Natural killer cell treated with Interleukin-12 subunit alpha and Interleukin-12 subunit beta and Interleukin-15 and Interleukin-18, amount 100 ng/mL, for 72 hours (primary cell): Measurements from ENCODE around the gene TRIO. TPM values are rescaled to one million over a fixed set of nuclear protein-coding genes. Genes with fewer than 3 reads are reported as not detected.

ENCODE experiments used
- ATAC-seq, 2 donors: fragments of 150-1000 bp; cut with Tn5 transposase in 1 of 2; sonication (Bioruptor Pico), chemical (Tn5 transposase) in 1 of 2; 2 replicates each; pipeline ENCODE4 v1.10.0; 2021
- DNase-seq: peaks from one replicate; pipeline ENCODE4 v3.0.0; 2022; ENCODE audit warnings: low spot score
- H3K27ac Mint-ChIP-seq, 2 donors: 1 replicate in 1 of 2; 2 replicates in 1 of 2; pipeline ENCODE4 v1.8.0; 2022; ENCODE audit warnings: mixed read lengths in 2 of 2, mild to moderate bottlenecking in 1 of 2, moderate library complexity in 1 of 2
- H3K27me3 Mint-ChIP-seq, 2 donors: 1 replicate in 1 of 2; 2 replicates in 1 of 2; pipeline ENCODE4 v1.8.0; 2022; ENCODE audit warnings: mixed read lengths in 2 of 2
- H3K36me3 Mint-ChIP-seq: one replicate; pipeline ENCODE4 v1.8.0; 2022; ENCODE audit warnings: mixed read lengths
- H3K4me1 Mint-ChIP-seq, 2 donors: 1 replicate in 1 of 2; 2 replicates in 1 of 2; pipeline ENCODE4 v1.8.0; 2022; ENCODE audit warnings: low read depth in 2 of 2, mixed read lengths in 2 of 2, mild to moderate bottlenecking in 1 of 2
- H3K4me3 Mint-ChIP-seq: one replicate; pipeline ENCODE4 v1.8.0; 2022; ENCODE audit warnings: mixed read lengths
- H3K9me3 Mint-ChIP-seq: 2 replicates; pipeline ENCODE4 v1.8.0; 2022; ENCODE audit warnings: mixed read lengths
- total RNA-seq, 2 donors: library from RNA; stranded (reverse); gene quantifications; one replicate each; pipeline ENCODE4 v1.2.3, GENCODE V29; 2022

The TRIO gene
- total RNA-seq, 2 donors from 2014 or later = 40.1 to 70.3 TPM

GRCh38 chr5:14258840-14259239 lies 115.7 kb downstream of the TRIO start:
- Mint-ChIP-seq H3K4me3 (peak overlapping the region; percentile 47), H3K4me1 (peaks cover 44 to 48% of the 10 kb centered on the region in 2 donors)

GRCh38 chr5:14260637-14261036 lies 117.5 kb downstream of the TRIO start:
- Mint-ChIP-seq H3K27ac (no peak overlapping the region), H3K9me3 (peaks cover 4% of the 10 kb centered on the region), H3K4me1 (peaks cover 52 to 55% of the 10 kb centered on the region in 2 donors), H3K36me3 (peaks cover 7% of the 10 kb centered on the region), H3K27me3 (peaks cover 0 to 4% of the 10 kb centered on the region in 2 donors), H3K4me3 (no peak overlapping the region)
- no peak for DNase-seq
- no peak for ATAC-seq

More at GRCh38 chr5:14258840-14259239, 115.7 kb downstream of the TRIO start:
- Mint-ChIP-seq H3K36me3 (peaks cover 13% of the 10 kb centered on the region), H3K27ac (no peak overlapping the region), H3K27me3 (peaks cover 0 to 2% of the 10 kb centered on the region in 2 donors), H3K9me3 (peaks cover 4% of the 10 kb centered on the region)
- DNase-seq (no peak), ATAC-seq (peak in 1 of 2 donors; percentile 57)

- ATAC-seq (peak in 1 of 2 donors; percentile 31), DNase-seq (no peak)
- Mint-ChIP-seq H3K27ac (no peak overlapping the region), H3K9me3 (no peaks in the 10 kb centered on the region), H3K4me3 (peak overlapping the region; percentile 5), H3K4me1 (peaks cover 48 to 49% of the 10 kb centered on the region in 2 donors), H3K36me3 (peaks cover under 1% of the 10 kb centered on the region), H3K27me3 (peaks cover 0 to 5% of the 10 kb centered on the region in 2 donors)
These were observed 118.1 kb downstream of the TRIO start for GRCh38 chr5:14261235-14261634.

- H3K9me3 Mint-ChIP-seq = no peaks in the 10 kb centered on the region
- H3K4me1 Mint-ChIP-seq = peaks cover 43 to 44% of the 10 kb centered on the region in 2 donors
- no peak for DNase-seq
- no peak overlapping the region for H3K4me3 Mint-ChIP-seq
- no peak for ATAC-seq
- no peaks in the 10 kb centered on the region for H3K36me3 Mint-ChIP-seq
- H3K27me3 Mint-ChIP-seq = peaks cover 0 to 5% of the 10 kb centered on the region in 2 donors
- no peak overlapping the region for H3K27ac Mint-ChIP-seq
These were observed 118.9 kb downstream of the TRIO start for GRCh38 chr5:14261856-14262611.

- Mint-ChIP-seq H3K4me3 (no peak overlapping the region), H3K9me3 (no peaks in the 10 kb centered on the region), H3K27ac (no peak overlapping the region), H3K27me3 (peaks cover 0 to 5% of the 10 kb centered on the region in 2 donors), H3K36me3 (no peaks in the 10 kb centered on the region), H3K4me1 (peaks cover 38 to 41% of the 10 kb centered on the region in 2 donors)
- ATAC-seq (no peak), DNase-seq (no peak)
These were observed 120.0 kb downstream of the TRIO start for GRCh38 chr5:14263113-14263512.

GRCh38 chr5:14263699-14264098 lies 120.6 kb downstream of the TRIO start:
- Mint-ChIP-seq H3K36me3 (no peaks in the 10 kb centered on the region), H3K4me3 (no peak overlapping the region), H3K27me3 (peaks cover 0 to 5% of the 10 kb centered on the region in 2 donors), H3K4me1 (peaks cover 38 to 43% of the 10 kb centered on the region in 2 donors), H3K9me3 (no peaks in the 10 kb centered on the region), H3K27ac (no peak overlapping the region)
- ATAC-seq (no peak), DNase-seq (no peak)

- Mint-ChIP-seq H3K36me3 (no peaks in the 10 kb centered on the region), H3K4me3 (peak overlapping the region; percentile 59), H3K27me3 (peaks cover 0 to 5% of the 10 kb centered on the region in 2 donors), H3K4me1 (peaks cover 35 to 44% of the 10 kb centered on the region in 2 donors), H3K27ac (no peak overlapping the region), H3K9me3 (no peaks in the 10 kb centered on the region)
- ATAC-seq (peak; percentile 96 to 97), DNase-seq (peak; percentile 88)
These were observed 121.6 kb downstream of the TRIO start for GRCh38 chr5:14264605-14265316.

GRCh38 chr5:14265570-14265969 lies 122.4 kb downstream of the TRIO start:
- Mint-ChIP-seq H3K9me3 (no peaks in the 10 kb centered on the region), H3K4me3 (no peak overlapping the region), H3K27ac (no peak overlapping the region), H3K27me3 (peaks cover 0 to 5% of the 10 kb centered on the region in 2 donors), H3K4me1 (peaks cover 35 to 44% of the 10 kb centered on the region in 2 donors), H3K36me3 (no peaks in the 10 kb centered on the region)
- DNase-seq (no peak), ATAC-seq (no peak)

GRCh38 chr5:14266171-14266570 lies 123.0 kb downstream of the TRIO start:
- Mint-ChIP-seq H3K4me1 (peaks cover 30 to 42% of the 10 kb centered on the region in 2 donors), H3K27me3 (peaks cover 0 to 4% of the 10 kb centered on the region in 2 donors), H3K36me3 (no peaks in the 10 kb centered on the region), H3K27ac (no peak overlapping the region), H3K9me3 (no peaks in the 10 kb centered on the region), H3K4me3 (no peak overlapping the region)
- no peak for DNase-seq
- ATAC-seq = no peak

GRCh38 chr5:14266686-14267085 lies 123.5 kb downstream of the TRIO start:
- Mint-ChIP-seq H3K27me3 (peaks cover 0 to 3% of the 10 kb centered on the region in 2 donors), H3K36me3 (no peaks in the 10 kb centered on the region), H3K27ac (no peak overlapping the region), H3K9me3 (no peaks in the 10 kb centered on the region), H3K4me1 (peaks cover 26 to 38% of the 10 kb centered on the region in 2 donors), H3K4me3 (no peak overlapping the region)
- no peak for ATAC-seq
- no peak for DNase-seq

GRCh38 chr5:14267166-14267838 lies 124.2 kb downstream of the TRIO start:
- Mint-ChIP-seq H3K4me1 (peaks cover 21 to 33% of the 10 kb centered on the region in 2 donors), H3K36me3 (no peaks in the 10 kb centered on the region), H3K4me3 (no peak overlapping the region), H3K27ac (no peak overlapping the region), H3K9me3 (no peaks in the 10 kb centered on the region), H3K27me3 (peaks cover 0 to 3% of the 10 kb centered on the region in 2 donors)
- no peak for ATAC-seq
- DNase-seq = no peak

- DNase-seq (no peak), ATAC-seq (no peak)
- Mint-ChIP-seq H3K27me3 (peaks cover 0 to 3% of the 10 kb centered on the region in 2 donors), H3K4me3 (no peak overlapping the region), H3K4me1 (peaks cover 16 to 27% of the 10 kb centered on the region in 2 donors), H3K36me3 (no peaks in the 10 kb centered on the region), H3K27ac (no peak overlapping the region), H3K9me3 (no peaks in the 10 kb centered on the region)
These were observed 125.0 kb downstream of the TRIO start for GRCh38 chr5:14267991-14268708.

- peaks cover 16 to 21% of the 10 kb centered on the region in 2 donors for H3K4me1 Mint-ChIP-seq
- no peak for ATAC-seq
- no peak for DNase-seq
These were observed 125.6 kb downstream of the TRIO start for GRCh38 chr5:14268738-14269137.

More at GRCh38 chr5:14268738-14269137, 125.6 kb downstream of the TRIO start:
- Mint-ChIP-seq H3K27me3 (peaks cover 0 to 3% of the 10 kb centered on the region in 2 donors), H3K9me3 (no peaks in the 10 kb centered on the region), H3K4me3 (no peak overlapping the region), H3K27ac (no peak overlapping the region), H3K36me3 (no peaks in the 10 kb centered on the region)
